Sigmoid colon (tissue), 7 donors: ENCODE results near the gene THRB. TPM values are rescaled to one million over a fixed set of nuclear protein-coding genes. Genes with fewer than 3 reads are reported as not detected.

Experiments used
- DNase-seq: peaks from one replicate; pipeline ENCODE4 v3.0.0-alpha.2; 2019
- H3K27ac ChIP-seq, 4 donors: fragments of 200-600 bp; sonication (generic); one replicate each; pipeline ENCODE4 v1.5.1; 2016 to 2019; ENCODE audit warnings: mild to moderate bottlenecking in 1 of 4
- H3K27me3 ChIP-seq, 3 donors: fragments of 200-600 bp; sonication (generic); one replicate each; pipeline ENCODE4 v1.5.1; 2019; ENCODE audit warnings: mild to moderate bottlenecking in 1 of 3
- H3K36me3 ChIP-seq, 4 donors: fragments of 200-600 bp; sonication (generic); one replicate each; pipeline ENCODE4 v1.5.1; 2016 to 2019
- H3K4me1 ChIP-seq, 4 donors: fragments of 200-600 bp; sonication (generic); one replicate each; pipeline ENCODE4 v1.5.1; 2017 to 2019
- H3K4me3 ChIP-seq, 4 donors: fragments of 200-600 bp; sonication (generic); one replicate each; pipeline ENCODE4 v1.5.1; 2017 to 2019; ENCODE audit warnings: mild to moderate bottlenecking in 2 of 4, moderate library complexity in 1 of 4
- H3K9me3 ChIP-seq, 4 donors: fragments of 200-600 bp in 3 of 4; sonication (generic) in 3 of 4; one replicate each; pipeline versions ENCODE4 v1.5.1 to v1.6.1; 2013 to 2019
- EP300 ChIP-seq, 4 donors: sonication (generic); formaldehyde crosslinking; IDR thresholded peaks; one replicate each; pipeline ENCODE4 v1.6.1; 2017; ENCODE audit warnings: antibody characterized with exemption in 4 of 4
- POLR2A ChIP-seq, 2 donors: fragments of 450-650 bp; IDR thresholded peaks; one replicate each; pipeline ENCODE4 v1.6.1; 2016; ENCODE audit warnings: antibody characterized with exemption in 2 of 2, mild to moderate bottlenecking in 2 of 2, moderate library complexity in 2 of 2
- POLR2AphosphoS5 ChIP-seq, 4 donors: sonication (generic); formaldehyde crosslinking; IDR thresholded peaks; one replicate each; pipeline ENCODE4 v1.6.1; 2017; ENCODE audit warnings: antibody characterized with exemption in 4 of 4
- WGBS, 2 donors: extraction: QIAGEN DNeasy Blood & Tissue Kit; methylation state at CpG; one replicate each; pipeline ENCODE4 v1.1.7; 2013; 5-methylcytosine and 5-hydroxymethylcytosine counted together
- intact Hi-C: fragments of 100-400 bp; cut with DNase I; formaldehyde crosslinking; loops from one replicate; pipeline ENCODE4 v1.15.1; 2023
- polyA plus RNA-seq, 3 donors: library from polyadenylated mRNA; stranded (reverse); fragments of 200-250 nt; gene quantifications; one replicate each; pipeline ENCODE4 v1.2.3, GENCODE V29; 2013
- total RNA-seq, 4 donors: library from RNA; depleted of rRNA; stranded (reverse); fragments of >200 nt; gene quantifications; one replicate each; pipeline ENCODE4 v1.1.0, GENCODE V29; 2016
- TF ChIP-seq, protein P1 (sequence below), 4 experiments: fragments of 450-650 bp in 3 of 4; fragments of 200-600 bp in 1 of 4; IDR thresholded peaks; one replicate each; pipeline ENCODE4 v1.5.1; 2016 to 2019; ENCODE audit warnings: antibody characterized with exemption in 4 of 4, mild to moderate bottlenecking in 3 of 4, moderate library complexity in 2 of 4
- donor health status: healthy with polysubstance abuse.
- donor health status: Bipolar disorder and iron deficiency.
- donor health status: healthy.

Gene THRB
- total and polyA plus RNA-seq, 7 donors = 7.2 to 49.5 (median 29.7) TPM

DNA sequence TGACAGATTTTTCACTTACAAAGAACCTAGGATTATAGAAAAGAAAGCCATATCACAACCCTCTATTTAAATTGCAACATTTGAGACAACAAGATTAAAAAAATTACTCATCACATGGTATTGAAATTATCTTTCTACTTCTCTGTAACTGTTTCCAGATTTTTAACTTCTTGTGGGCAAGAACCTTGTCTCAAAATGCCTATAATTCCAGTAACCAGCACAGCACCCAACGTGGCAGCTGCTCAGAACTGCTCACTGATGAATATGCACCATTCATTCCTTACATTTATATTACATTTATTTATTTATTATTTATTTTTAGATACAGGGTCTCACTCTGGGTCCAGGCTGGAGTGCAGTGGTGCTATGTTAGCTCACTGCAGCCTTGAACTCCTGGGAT lies 216.1 kb downstream of the THRB start:
- TF ChIP-seq, protein P1, sequence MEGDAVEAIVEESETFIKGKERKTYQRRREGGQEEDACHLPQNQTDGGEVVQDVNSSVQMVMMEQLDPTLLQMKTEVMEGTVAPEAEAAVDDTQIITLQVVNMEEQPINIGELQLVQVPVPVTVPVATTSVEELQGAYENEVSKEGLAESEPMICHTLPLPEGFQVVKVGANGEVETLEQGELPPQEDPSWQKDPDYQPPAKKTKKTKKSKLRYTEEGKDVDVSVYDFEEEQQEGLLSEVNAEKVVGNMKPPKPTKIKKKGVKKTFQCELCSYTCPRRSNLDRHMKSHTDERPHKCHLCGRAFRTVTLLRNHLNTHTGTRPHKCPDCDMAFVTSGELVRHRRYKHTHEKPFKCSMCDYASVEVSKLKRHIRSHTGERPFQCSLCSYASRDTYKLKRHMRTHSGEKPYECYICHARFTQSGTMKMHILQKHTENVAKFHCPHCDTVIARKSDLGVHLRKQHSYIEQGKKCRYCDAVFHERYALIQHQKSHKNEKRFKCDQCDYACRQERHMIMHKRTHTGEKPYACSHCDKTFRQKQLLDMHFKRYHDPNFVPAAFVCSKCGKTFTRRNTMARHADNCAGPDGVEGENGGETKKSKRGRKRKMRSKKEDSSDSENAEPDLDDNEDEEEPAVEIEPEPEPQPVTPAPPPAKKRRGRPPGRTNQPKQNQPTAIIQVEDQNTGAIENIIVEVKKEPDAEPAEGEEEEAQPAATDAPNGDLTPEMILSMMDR (IDR thresholded peaks at IDR 0.05) = no peak
- TF ChIP-seq POLR2AphosphoS5 (IDR thresholded peaks at IDR 0.05) (no peak), EP300 (IDR thresholded peaks at IDR 0.05) (no peak), POLR2A (IDR thresholded peaks at IDR 0.05) (no peak)
- no peaks in the 10 kb centered on the region for H3K27me3 ChIP-seq
- 72 to 76% methylated on average over 1 of the region's 1 CpG for WGBS, 2 donors
- no peak overlapping the region for H3K27ac ChIP-seq
- DNase-seq = no peak
- H3K4me1 ChIP-seq = peaks cover 0 to 13% (median 2%) of the 10 kb centered on the region in 4 donors
- H3K4me3 ChIP-seq = no peak overlapping the region
- H3K36me3 ChIP-seq = no peaks in the 10 kb centered on the region
- intact Hi-C loops = no loop called here
- no peaks in the 10 kb centered on the region for H3K9me3 ChIP-seq

GRCh38 chr3:24273491-24273890 lies 221.2 kb downstream of the THRB start:
- H3K27ac ChIP-seq = no peak overlapping the region
- peaks cover 0 to 40% (median 25%) of the 10 kb centered on the region in 4 donors for H3K4me1 ChIP-seq
- TF ChIP-seq POLR2AphosphoS5 (IDR thresholded peaks at IDR 0.05) (no peak), POLR2A (IDR thresholded peaks at IDR 0.05) (no peak), EP300 (IDR thresholded peaks at IDR 0.05) (no peak)
- TF ChIP-seq, protein P1 (IDR thresholded peaks at IDR 0.05) = no peak
- no peak overlapping the region for H3K4me3 ChIP-seq
- no peaks in the 10 kb centered on the region for H3K27me3 ChIP-seq
- DNase-seq = no peak
- H3K9me3 ChIP-seq = no peaks in the 10 kb centered on the region
- 18 to 75% methylated on average over 2 of the region's 2 CpGs for WGBS, 2 donors
- intact Hi-C loops = no loop called here
- no peaks in the 10 kb centered on the region for H3K36me3 ChIP-seq

GRCh38 chr3:24272875-24273274 lies 221.8 kb downstream of the THRB start:
- no peaks in the 10 kb centered on the region for H3K36me3 ChIP-seq

DNA sequence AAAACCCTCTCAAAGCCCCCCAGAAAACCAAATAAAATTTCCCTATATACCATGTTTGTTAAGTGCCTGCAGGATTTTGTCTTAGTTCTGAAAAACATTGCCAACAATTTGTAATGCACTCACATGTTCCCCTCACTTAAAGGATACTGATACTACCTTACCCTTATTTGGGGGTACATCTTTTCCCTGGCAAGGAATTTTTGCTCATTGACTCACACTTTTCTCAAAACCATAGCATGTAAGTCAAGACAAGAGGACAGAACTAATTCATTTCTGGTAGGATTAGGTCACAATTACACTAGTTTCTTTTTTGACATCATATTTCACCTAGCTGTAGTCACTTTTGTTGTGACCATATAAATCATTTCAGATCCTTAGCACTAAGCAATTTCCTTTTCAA lies 222.2 kb downstream of the THRB start:
- no peak for DNase-seq
- no peaks in the 10 kb centered on the region for H3K9me3 ChIP-seq
- no peaks in the 10 kb centered on the region for H3K27me3 ChIP-seq
- H3K4me3 ChIP-seq = no peak overlapping the region
- no peak for TF ChIP-seq POLR2AphosphoS5 (IDR thresholded peaks at IDR 0.05)
- TF ChIP-seq EP300 (IDR thresholded peaks at IDR 0.05) = no peak
- TF ChIP-seq, protein P1 (IDR thresholded peaks at IDR 0.05) = no peak
- TF ChIP-seq POLR2A (IDR thresholded peaks at IDR 0.05) = no peak
- intact Hi-C loops = no loop called here
- peaks cover 0 to 31% (median 23%) of the 10 kb centered on the region in 4 donors for H3K4me1 ChIP-seq
- no peaks in the 10 kb centered on the region for H3K36me3 ChIP-seq
- H3K27ac ChIP-seq = no peak overlapping the region

More at GRCh38 chr3:24272875-24273274, 221.8 kb downstream of the THRB start:
- H3K9me3 ChIP-seq = no peaks in the 10 kb centered on the region
- no peak overlapping the region for H3K27ac ChIP-seq
- 72 to 79% methylated on average over 2 of the region's 2 CpGs for WGBS, 2 donors
- intact Hi-C loops = no loop called here
- peaks cover 0 to 34% (median 23%) of the 10 kb centered on the region in 4 donors for H3K4me1 ChIP-seq
- TF ChIP-seq POLR2AphosphoS5 (IDR thresholded peaks at IDR 0.05) (no peak), POLR2A (IDR thresholded peaks at IDR 0.05) (no peak), EP300 (IDR thresholded peaks at IDR 0.05) (no peak)
- TF ChIP-seq, protein P1 (IDR thresholded peaks at IDR 0.05) = no peak
- no peak overlapping the region for H3K4me3 ChIP-seq
- no peak for DNase-seq
- H3K27me3 ChIP-seq = no peaks in the 10 kb centered on the region

DNA sequence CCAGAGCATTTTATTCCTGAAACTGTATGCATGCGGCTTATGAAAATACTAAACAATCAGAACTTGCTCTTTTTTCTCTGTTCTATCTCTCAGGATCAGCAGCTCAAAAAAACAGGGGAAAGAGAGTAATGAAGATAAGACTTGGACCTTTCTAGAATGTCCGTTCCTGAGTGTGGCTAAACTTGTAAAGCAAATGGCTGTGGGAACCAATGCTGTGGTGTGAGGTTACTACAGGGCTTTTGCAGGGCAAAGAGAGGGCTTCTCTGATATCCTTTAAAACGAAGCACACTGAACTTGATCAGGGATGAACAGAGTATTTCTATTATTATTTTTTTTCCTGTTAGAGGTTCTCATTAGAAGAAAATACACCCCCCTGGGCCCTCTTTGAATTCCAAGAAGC lies 223.4 kb downstream of the THRB start:
- Histone ChIP-seq H3K4me3 (no peak overlapping the region), H3K27ac (peak overlapping the region in 3 of 4 donors; percentile 12 to 47 (median 35)), H3K27me3 (no peaks in the 10 kb centered on the region), H3K36me3 (no peaks in the 10 kb centered on the region), H3K4me1 (peaks cover 0 to 31% (median 23%) of the 10 kb centered on the region in 4 donors), H3K9me3 (no peaks in the 10 kb centered on the region)
- TF ChIP-seq POLR2A (IDR thresholded peaks at IDR 0.05) (no peak), POLR2AphosphoS5 (IDR thresholded peaks at IDR 0.05) (no peak), EP300 (IDR thresholded peaks at IDR 0.05) (no peak)
- TF ChIP-seq, protein P1 (IDR thresholded peaks at IDR 0.05) = no peak
- intact Hi-C loops = no loop called here
- WGBS, 2 donors = 77 to 85% methylated on average over 3 of the region's 3 CpGs
- no peak for DNase-seq
